Vagina (tissue), 2 donors: ENCODE measurements around the gene KCNA1.

Experiments
- CTCF ChIP-seq, 3 experiments: fragments of 450-650 bp in 2 of 3; fragments of 200-600 bp in 1 of 3; sonication (generic) in 1 of 3; IDR thresholded peaks; one replicate each; pipeline ENCODE4 v1.5.1; 2017 to 2019; ENCODE audit warnings: antibody characterized with exemption in 3 of 3, mild to moderate bottlenecking in 2 of 3, moderate library complexity in 2 of 3
- POLR2A ChIP-seq, 2 donors: fragments of 450-650 bp; IDR thresholded peaks; one replicate each; pipeline ENCODE4 v1.6.1; 2017; ENCODE audit warnings: antibody characterized with exemption in 2 of 2, mild to moderate bottlenecking in 2 of 2, moderate library complexity in 2 of 2
- POLR2AphosphoS5 ChIP-seq, 2 donors: sonication (generic); formaldehyde crosslinking; IDR thresholded peaks; one replicate each; pipeline ENCODE4 v1.9.0; 2017; ENCODE audit warnings: antibody characterized with exemption in 2 of 2, mild to moderate bottlenecking in 2 of 2, low read depth in 1 of 2; ENCODE audit not compliant: insufficient read depth in 1 of 2

DNA sequence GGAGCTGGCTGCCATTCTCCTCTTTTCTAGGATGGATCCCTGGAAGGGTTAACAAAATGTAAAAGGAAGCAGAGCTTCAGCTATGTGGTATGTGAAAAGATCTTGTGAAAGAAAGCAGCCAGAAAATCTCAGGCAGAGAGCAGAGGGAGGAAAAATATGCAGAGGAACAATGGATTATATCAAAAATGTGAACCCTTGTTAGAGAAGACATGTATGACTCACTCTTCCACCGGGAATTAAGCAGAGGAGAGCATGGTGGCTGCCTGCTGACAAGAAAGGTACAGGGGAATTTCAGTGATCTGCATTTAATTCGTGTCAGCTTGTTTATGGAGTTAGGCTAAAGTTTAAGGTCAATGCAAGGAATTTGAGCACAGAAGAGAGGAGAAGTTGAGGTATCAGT is 46.3 kb downstream of the KCNA1 start:
- no peak for TF ChIP-seq POLR2A (IDR thresholded peaks at IDR 0.05)
- no peak for TF ChIP-seq CTCF (IDR thresholded peaks at IDR 0.05)
- TF ChIP-seq POLR2AphosphoS5 (IDR thresholded peaks at IDR 0.05; ENCODE audit: insufficient read depth in 1 of 2, low read depth in 1 of 2), result no peak
